Measurements from ENCODE around the gene MAP3K19. TPM values are rescaled to one million over a fixed set of nuclear protein-coding genes. Genes with fewer than 3 reads are reported as not detected.

MAP3K19 gene
- total RNA-seq, 2 donors from 2014 or later: not detected

DNA sequence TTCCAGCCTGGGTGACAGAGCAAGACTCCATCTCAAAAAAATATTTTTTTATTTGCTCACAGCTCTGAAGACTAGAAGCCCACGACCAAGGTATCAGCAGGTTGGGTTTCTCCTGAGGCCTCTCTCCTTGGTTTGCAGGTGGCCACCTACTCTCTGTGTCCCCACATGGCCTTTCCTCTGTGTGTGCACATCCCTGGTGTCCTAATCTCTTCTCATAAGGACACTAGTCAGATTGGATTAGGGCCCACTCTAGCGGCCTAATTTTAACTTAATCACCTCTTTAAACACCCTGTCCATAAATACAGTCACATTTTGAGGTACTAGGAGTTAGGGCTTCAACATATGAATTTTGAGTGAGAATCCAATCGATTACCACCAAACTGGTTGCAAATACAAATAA is 2.9 kb upstream of the MAP3K19 start:
- no peaks in the 10 kb centered on the region for H3K4me1 ChIP-seq (ENCODE audit: control insufficient read depth, insufficient read depth, low read length)
- Mint-ChIP-seq H3K27ac (no peak overlapping the region), H3K4me1 (peaks cover 22% of the 10 kb centered on the region), H3K9me3 (no peaks in the 10 kb centered on the region), H3K27me3 (ENCODE audit: insufficient read depth) (peaks cover 1% of the 10 kb centered on the region), H3K36me3 (ENCODE audit: low read depth) (peaks cover 4% of the 10 kb centered on the region), H3K4me3 (no peak overlapping the region)
- TF ChIP-seq, protein P1, sequence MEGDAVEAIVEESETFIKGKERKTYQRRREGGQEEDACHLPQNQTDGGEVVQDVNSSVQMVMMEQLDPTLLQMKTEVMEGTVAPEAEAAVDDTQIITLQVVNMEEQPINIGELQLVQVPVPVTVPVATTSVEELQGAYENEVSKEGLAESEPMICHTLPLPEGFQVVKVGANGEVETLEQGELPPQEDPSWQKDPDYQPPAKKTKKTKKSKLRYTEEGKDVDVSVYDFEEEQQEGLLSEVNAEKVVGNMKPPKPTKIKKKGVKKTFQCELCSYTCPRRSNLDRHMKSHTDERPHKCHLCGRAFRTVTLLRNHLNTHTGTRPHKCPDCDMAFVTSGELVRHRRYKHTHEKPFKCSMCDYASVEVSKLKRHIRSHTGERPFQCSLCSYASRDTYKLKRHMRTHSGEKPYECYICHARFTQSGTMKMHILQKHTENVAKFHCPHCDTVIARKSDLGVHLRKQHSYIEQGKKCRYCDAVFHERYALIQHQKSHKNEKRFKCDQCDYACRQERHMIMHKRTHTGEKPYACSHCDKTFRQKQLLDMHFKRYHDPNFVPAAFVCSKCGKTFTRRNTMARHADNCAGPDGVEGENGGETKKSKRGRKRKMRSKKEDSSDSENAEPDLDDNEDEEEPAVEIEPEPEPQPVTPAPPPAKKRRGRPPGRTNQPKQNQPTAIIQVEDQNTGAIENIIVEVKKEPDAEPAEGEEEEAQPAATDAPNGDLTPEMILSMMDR (conservative IDR thresholded peaks at IDR 0.05): no peak
- no peak overlapping the region for H3K27ac ChIP-seq (ENCODE audit: low read depth, low read length)
- H3K9ac ChIP-seq (ENCODE audit: extremely low read depth, low read length, poor library complexity, severe bottlenecking): no peak overlapping the region
- no peaks in the 10 kb centered on the region for H3K9me3 ChIP-seq (ENCODE audit: control insufficient read depth, low read length)
- no peak overlapping the region for H3K4me3 ChIP-seq (ENCODE audit: low read length)
- DNase-seq: no peak
- no peaks in the 10 kb centered on the region for H3K27me3 ChIP-seq (ENCODE audit: control insufficient read depth, insufficient read depth, low read length, poor library complexity, severe bottlenecking)
- WGBS, 2 experiments (ENCODE audit: insufficient coverage in 1 of 2, insufficient read length in 1 of 2): 86 to 87% methylated on average over 1 to 3 of the region's 3 CpGs
- peaks cover 5% of the 10 kb centered on the region for H3K36me3 ChIP-seq (ENCODE audit: control insufficient read depth, insufficient read depth, low read length)

- Histone ChIP-seq H3K27me3 (ENCODE audit: control insufficient read depth, insufficient read depth, low read length, poor library complexity, severe bottlenecking) (no peaks in the 10 kb centered on the region), H3K36me3 (ENCODE audit: control insufficient read depth, insufficient read depth, low read length) (no peaks in the 10 kb centered on the region), H3K9me3 (ENCODE audit: control insufficient read depth, low read length) (no peaks in the 10 kb centered on the region), H3K9ac (ENCODE audit: extremely low read depth, low read length, poor library complexity, severe bottlenecking) (no peak overlapping the region), H3K4me3 (ENCODE audit: low read length) (no peak overlapping the region), H3K4me1 (ENCODE audit: control insufficient read depth, insufficient read depth, low read length) (no peaks in the 10 kb centered on the region), H3K27ac (ENCODE audit: low read depth, low read length) (no peak overlapping the region)
- H3K4me1 Mint-ChIP-seq: peaks cover 15% of the 10 kb centered on the region
- WGBS, 2 experiments (ENCODE audit: insufficient coverage in 1 of 2, insufficient read length in 1 of 2): 86 to 95% methylated on average over 2 to 6 of the region's 6 CpGs
- H3K27me3 Mint-ChIP-seq (ENCODE audit: insufficient read depth): peaks cover 1% of the 10 kb centered on the region
- no peaks in the 10 kb centered on the region for H3K9me3 Mint-ChIP-seq
- no peak for DNase-seq
- no peak overlapping the region for H3K27ac Mint-ChIP-seq
- H3K36me3 Mint-ChIP-seq (ENCODE audit: low read depth): no peaks in the 10 kb centered on the region
- H3K4me3 Mint-ChIP-seq: no peak overlapping the region
- TF ChIP-seq, protein P1 (conservative IDR thresholded peaks at IDR 0.05): no peak
Observed at GRCh38 chr2:135048122-135048521, 875 bp upstream of the MAP3K19 start.

- Histone ChIP-seq H3K9me3 (ENCODE audit: control insufficient read depth, low read length) (no peaks in the 10 kb centered on the region), H3K27ac (ENCODE audit: low read depth, low read length) (no peak overlapping the region), H3K27me3 (ENCODE audit: control insufficient read depth, insufficient read depth, low read length, poor library complexity, severe bottlenecking) (no peaks in the 10 kb centered on the region), H3K36me3 (ENCODE audit: control insufficient read depth, insufficient read depth, low read length) (no peaks in the 10 kb centered on the region), H3K4me3 (ENCODE audit: low read length) (no peak overlapping the region), H3K9ac (ENCODE audit: extremely low read depth, low read length, poor library complexity, severe bottlenecking) (no peak overlapping the region), H3K4me1 (ENCODE audit: control insufficient read depth, insufficient read depth, low read length) (no peaks in the 10 kb centered on the region)
- Mint-ChIP-seq H3K4me1 (peaks cover 5% of the 10 kb centered on the region), H3K27me3 (ENCODE audit: insufficient read depth) (peaks cover 4% of the 10 kb centered on the region), H3K27ac (no peak overlapping the region), H3K36me3 (ENCODE audit: low read depth) (no peaks in the 10 kb centered on the region), H3K9me3 (no peaks in the 10 kb centered on the region), H3K4me3 (no peak overlapping the region)
- TF ChIP-seq, protein P1 (conservative IDR thresholded peaks at IDR 0.05): peak; percentile 81
- 71% methylated on average over 2 of the region's 2 CpGs; no CpG with 5 or more reads in 1 of the 2 experiments for WGBS, 2 experiments (ENCODE audit: insufficient coverage in 1 of 2, insufficient read length in 1 of 2)
- peak; percentile 57 for DNase-seq
Observed at GRCh38 chr2:135043345-135043744, 3.9 kb downstream of the MAP3K19 start.

All from endodermal cell (in vitro differentiated cells).